ENCODE data around the gene ZBTB43.

Gene ZBTB43

DNA sequence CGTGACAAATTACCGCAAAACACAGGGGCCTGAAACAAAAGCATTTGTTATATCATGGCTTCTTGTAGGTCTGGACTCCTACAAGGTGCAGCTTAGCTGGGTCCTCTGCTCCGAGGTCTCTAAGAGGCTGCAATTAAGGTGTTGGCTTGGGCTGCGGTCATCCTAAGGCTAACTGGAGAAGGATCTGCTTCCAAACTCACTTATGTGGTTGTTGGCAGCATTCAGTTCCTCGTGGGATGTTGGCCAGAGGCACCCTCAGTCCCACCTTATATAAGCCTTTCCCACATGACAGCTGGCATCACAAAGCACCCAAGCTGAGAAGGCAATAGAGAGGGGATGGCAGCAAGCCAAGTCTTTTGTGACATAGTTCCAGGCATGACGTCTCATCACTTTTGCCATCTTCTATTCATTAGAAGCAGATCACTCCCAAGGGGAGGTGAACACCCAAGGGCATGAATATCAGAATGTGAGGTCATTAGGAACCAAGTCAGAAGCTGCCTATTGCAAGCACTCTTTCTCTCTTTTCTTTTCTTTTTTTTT, 47.9 kb upstream of the ZBTB43 start:
- Histone ChIP-seq H3K9ac (ENCODE audit: low read depth, low read length, poor library complexity, severe bottlenecking) (no peak overlapping the region), H3K4me1 (ENCODE audit: insufficient read depth, low read length, poor library complexity, severe bottlenecking) (peaks cover 3% of the 10 kb centered on the region), H2AFZ (ENCODE audit: low read length) (no peak overlapping the region), H3K27me3 (ENCODE audit: insufficient read depth, low read length, poor library complexity, severe bottlenecking) (no peaks in the 10 kb centered on the region), H3K4me2 (ENCODE audit: low read depth, low read length, poor library complexity, severe bottlenecking) (no peak overlapping the region), H3K79me2 (ENCODE audit: insufficient read depth, low read length) (no peaks in the 10 kb centered on the region), H3K4me3 (ENCODE audit: low read length, poor library complexity, severe bottlenecking) (no peak overlapping the region), H3K36me3 (ENCODE audit: insufficient read depth, low read length) (no peaks in the 10 kb centered on the region), H3F3A (ENCODE audit: low read depth) (no peaks in the 10 kb centered on the region), H3K9me3 (ENCODE audit: insufficient read depth, low read depth, low read length) (no peaks in the 10 kb centered on the region), H3K9me2 (replicated peaks; ENCODE audit: low read depth, low read length) (no peaks in the 10 kb centered on the region), H4K20me1 (ENCODE audit: insufficient read depth, low read length, poor library complexity, severe bottlenecking) (no peaks in the 10 kb centered on the region)
- TF ChIP-seq, protein P1, sequence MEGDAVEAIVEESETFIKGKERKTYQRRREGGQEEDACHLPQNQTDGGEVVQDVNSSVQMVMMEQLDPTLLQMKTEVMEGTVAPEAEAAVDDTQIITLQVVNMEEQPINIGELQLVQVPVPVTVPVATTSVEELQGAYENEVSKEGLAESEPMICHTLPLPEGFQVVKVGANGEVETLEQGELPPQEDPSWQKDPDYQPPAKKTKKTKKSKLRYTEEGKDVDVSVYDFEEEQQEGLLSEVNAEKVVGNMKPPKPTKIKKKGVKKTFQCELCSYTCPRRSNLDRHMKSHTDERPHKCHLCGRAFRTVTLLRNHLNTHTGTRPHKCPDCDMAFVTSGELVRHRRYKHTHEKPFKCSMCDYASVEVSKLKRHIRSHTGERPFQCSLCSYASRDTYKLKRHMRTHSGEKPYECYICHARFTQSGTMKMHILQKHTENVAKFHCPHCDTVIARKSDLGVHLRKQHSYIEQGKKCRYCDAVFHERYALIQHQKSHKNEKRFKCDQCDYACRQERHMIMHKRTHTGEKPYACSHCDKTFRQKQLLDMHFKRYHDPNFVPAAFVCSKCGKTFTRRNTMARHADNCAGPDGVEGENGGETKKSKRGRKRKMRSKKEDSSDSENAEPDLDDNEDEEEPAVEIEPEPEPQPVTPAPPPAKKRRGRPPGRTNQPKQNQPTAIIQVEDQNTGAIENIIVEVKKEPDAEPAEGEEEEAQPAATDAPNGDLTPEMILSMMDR (conservative IDR thresholded peaks at IDR 0.05; ENCODE audit: low read length): no peak
- no peak for TF ChIP-seq EZH2phosphoT487 (IDR thresholded peaks at IDR 0.05; ENCODE audit: borderline replicate concordance)

DNA sequence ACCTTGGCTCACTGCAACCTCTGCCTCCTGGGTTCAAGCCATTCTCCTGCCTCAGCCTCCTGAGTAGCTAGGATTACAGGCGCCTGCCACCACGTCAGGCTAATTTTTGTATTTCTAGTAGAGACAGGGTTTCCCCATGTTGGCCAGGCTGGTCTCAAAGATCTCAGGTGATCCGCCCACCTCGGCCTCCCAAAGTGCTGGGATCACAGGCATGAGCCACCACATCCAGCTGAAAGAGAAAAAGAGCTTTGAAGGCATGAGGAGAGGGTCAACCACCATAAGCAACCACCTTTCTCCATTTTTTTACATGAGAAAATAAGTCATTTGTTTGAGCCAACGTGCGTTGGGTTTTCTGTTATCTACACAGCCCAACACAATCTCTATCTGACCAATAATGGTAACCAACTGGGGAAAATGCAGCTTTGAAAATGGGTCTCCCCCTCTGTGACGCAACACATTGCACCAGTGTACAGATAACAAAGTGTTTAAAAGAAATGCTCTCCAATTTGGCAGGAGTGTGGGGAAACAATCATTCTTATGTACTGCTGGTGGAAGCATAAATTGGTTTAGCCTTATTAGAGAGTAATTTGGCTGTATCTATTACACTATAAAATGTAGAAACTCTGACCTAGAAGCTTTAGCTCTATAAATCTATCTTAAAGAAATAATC, 45.8 kb upstream of the ZBTB43 start:
- Histone ChIP-seq H4K20me1 (ENCODE audit: insufficient read depth, low read length, poor library complexity, severe bottlenecking) (no peaks in the 10 kb centered on the region), H3K4me3 (ENCODE audit: low read length, poor library complexity, severe bottlenecking) (no peak overlapping the region)

DNA sequence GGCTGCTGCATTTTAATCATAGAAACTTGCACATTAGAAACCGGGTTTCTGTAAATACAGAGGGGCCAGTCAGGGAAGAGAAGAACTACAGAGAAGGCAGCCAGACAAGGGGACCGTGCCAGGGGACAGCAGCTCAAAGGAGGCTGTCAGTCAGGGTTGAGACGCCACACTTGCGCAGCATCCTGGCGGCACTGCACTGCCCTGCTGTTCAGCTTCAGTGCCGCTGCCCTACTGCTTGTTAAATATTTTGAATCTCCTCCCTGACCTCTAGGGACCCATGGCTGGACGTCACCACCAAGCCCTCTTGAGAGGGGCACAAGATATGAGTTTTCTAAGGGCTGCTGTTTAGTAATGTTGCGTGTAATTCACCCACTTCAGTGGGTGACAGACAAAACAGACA, 43.6 kb upstream of the ZBTB43 start:
- no peaks in the 10 kb centered on the region for H4K20me1 ChIP-seq (ENCODE audit: insufficient read depth, low read length, poor library complexity, severe bottlenecking)
- no peak overlapping the region for H3K9ac ChIP-seq (ENCODE audit: low read depth, low read length, poor library complexity, severe bottlenecking)
- no peak overlapping the region for H3K4me2 ChIP-seq (ENCODE audit: low read depth, low read length, poor library complexity, severe bottlenecking)
- no peak overlapping the region for H3K4me3 ChIP-seq (ENCODE audit: low read length, poor library complexity, severe bottlenecking)
- H2AFZ ChIP-seq (ENCODE audit: low read length): no peak overlapping the region
- no peaks in the 10 kb centered on the region for H3K27me3 ChIP-seq (ENCODE audit: insufficient read depth, low read length, poor library complexity, severe bottlenecking)
- no peaks in the 10 kb centered on the region for H3K9me2 ChIP-seq (replicated peaks; ENCODE audit: low read depth, low read length)
- no peaks in the 10 kb centered on the region for H3K9me3 ChIP-seq (ENCODE audit: insufficient read depth, low read depth, low read length)
- no peaks in the 10 kb centered on the region for H3K36me3 ChIP-seq (ENCODE audit: insufficient read depth, low read length)
- H3K4me1 ChIP-seq (ENCODE audit: insufficient read depth, low read length, poor library complexity, severe bottlenecking): no peaks in the 10 kb centered on the region
- H3F3A ChIP-seq (ENCODE audit: low read depth): no peaks in the 10 kb centered on the region
- no peaks in the 10 kb centered on the region for H3K79me2 ChIP-seq (ENCODE audit: insufficient read depth, low read length)
- TF ChIP-seq, protein P1 (conservative IDR thresholded peaks at IDR 0.05; ENCODE audit: low read length): no peak

More for the DNA sequence above, 45.8 kb upstream of the ZBTB43 start:
- no peaks in the 10 kb centered on the region for H3K9me2 ChIP-seq (replicated peaks; ENCODE audit: low read depth, low read length)
- H3K36me3 ChIP-seq (ENCODE audit: insufficient read depth, low read length): no peaks in the 10 kb centered on the region
- H3K79me2 ChIP-seq (ENCODE audit: insufficient read depth, low read length): no peaks in the 10 kb centered on the region
- no peaks in the 10 kb centered on the region for H3K9me3 ChIP-seq (ENCODE audit: insufficient read depth, low read depth, low read length)
- TF ChIP-seq EZH2phosphoT487 (IDR thresholded peaks at IDR 0.05; ENCODE audit: borderline replicate concordance): no peak
- TF ChIP-seq, protein P1 (conservative IDR thresholded peaks at IDR 0.05; ENCODE audit: low read length): no peak
- no peaks in the 10 kb centered on the region for H3F3A ChIP-seq (ENCODE audit: low read depth)
- no peak overlapping the region for H2AFZ ChIP-seq (ENCODE audit: low read length)
- H3K4me1 ChIP-seq (ENCODE audit: insufficient read depth, low read length, poor library complexity, severe bottlenecking): peaks cover 3% of the 10 kb centered on the region
- H3K4me2 ChIP-seq (ENCODE audit: low read depth, low read length, poor library complexity, severe bottlenecking): no peak overlapping the region
- H3K27me3 ChIP-seq (ENCODE audit: insufficient read depth, low read length, poor library complexity, severe bottlenecking): no peaks in the 10 kb centered on the region
- no peak overlapping the region for H3K9ac ChIP-seq (ENCODE audit: low read depth, low read length, poor library complexity, severe bottlenecking)
